Ovary (tissue), 3 donors: Measurements from ENCODE around the gene PRDM16.

Experiments
- EP300 ChIP-seq: sonication (generic); formaldehyde crosslinking; IDR thresholded peaks from one replicate; pipeline ENCODE4 v1.6.1; 2017; ENCODE audit warnings: antibody characterized with exemption
- POLR2A ChIP-seq: fragments of 450-650 bp; IDR thresholded peaks from one replicate; pipeline ENCODE4 v1.6.1; 2017; ENCODE audit warnings: antibody characterized with exemption, mild to moderate bottlenecking, moderate library complexity
- TF ChIP-seq, protein P1 (sequence below), 3 donors: fragments of 450-650 bp in 2 of 3; fragments of 200-600 bp in 1 of 3; IDR thresholded peaks; one replicate each; pipeline versions ENCODE4 v1.5.1 to v1.8.0; 2016 to 2022; ENCODE audit warnings: antibody characterized with exemption in 3 of 3, mild to moderate bottlenecking in 1 of 3
- donor health status: DM: no; HTN: no; CAD: no.

- TF ChIP-seq POLR2A (no peak), EP300 (no peak)
- TF ChIP-seq, protein P1, sequence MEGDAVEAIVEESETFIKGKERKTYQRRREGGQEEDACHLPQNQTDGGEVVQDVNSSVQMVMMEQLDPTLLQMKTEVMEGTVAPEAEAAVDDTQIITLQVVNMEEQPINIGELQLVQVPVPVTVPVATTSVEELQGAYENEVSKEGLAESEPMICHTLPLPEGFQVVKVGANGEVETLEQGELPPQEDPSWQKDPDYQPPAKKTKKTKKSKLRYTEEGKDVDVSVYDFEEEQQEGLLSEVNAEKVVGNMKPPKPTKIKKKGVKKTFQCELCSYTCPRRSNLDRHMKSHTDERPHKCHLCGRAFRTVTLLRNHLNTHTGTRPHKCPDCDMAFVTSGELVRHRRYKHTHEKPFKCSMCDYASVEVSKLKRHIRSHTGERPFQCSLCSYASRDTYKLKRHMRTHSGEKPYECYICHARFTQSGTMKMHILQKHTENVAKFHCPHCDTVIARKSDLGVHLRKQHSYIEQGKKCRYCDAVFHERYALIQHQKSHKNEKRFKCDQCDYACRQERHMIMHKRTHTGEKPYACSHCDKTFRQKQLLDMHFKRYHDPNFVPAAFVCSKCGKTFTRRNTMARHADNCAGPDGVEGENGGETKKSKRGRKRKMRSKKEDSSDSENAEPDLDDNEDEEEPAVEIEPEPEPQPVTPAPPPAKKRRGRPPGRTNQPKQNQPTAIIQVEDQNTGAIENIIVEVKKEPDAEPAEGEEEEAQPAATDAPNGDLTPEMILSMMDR (IDR thresholded peaks at IDR 0.05), result no peak
These were observed 4.6 kb upstream of the PRDM16 start for GRCh38 chr1:3064296-3064850.
